ENCODE data around the gene FBXO9. TPM values are rescaled to one million over a fixed set of nuclear protein-coding genes. Genes with fewer than 3 reads are reported as not detected.

The FBXO9 gene
- total RNA-seq, 1 experiment from 2014 or later = 71.0 TPM

GRCh38 chr6:53139841-53140413, 74.7 kb downstream of the FBXO9 start:
- H3K27me3 ChIP-seq (ENCODE audit: insufficient read depth, low read length) = no peaks in the 10 kb centered on the region
- no peaks in the 10 kb centered on the region for H3K79me2 ChIP-seq (ENCODE audit: insufficient read depth, low read length)
- no peaks in the 10 kb centered on the region for H3K36me3 ChIP-seq (ENCODE audit: control insufficient read depth in 1 of 2, insufficient read depth in 2 of 2, low read length in 2 of 2)
- no peak overlapping the region for H3K9ac ChIP-seq (ENCODE audit: low read length)
- H3K4me2 ChIP-seq (ENCODE audit: low read length) = no peak overlapping the region
- intact Hi-C loops (cut with micrococcal nuclease) = no loop called here
- H3K9me3 ChIP-seq (ENCODE audit: control insufficient read depth in 1 of 2, insufficient read depth in 1 of 2, low read depth in 1 of 2, low read length in 2 of 2) = no peaks in the 10 kb centered on the region
- no peak overlapping the region for H3K27ac ChIP-seq (ENCODE audit: low read depth, low read length)
- POLR2A ChIA-PET = no interaction called here
- no peak overlapping the region for H3K4me3 ChIP-seq (replicated peaks in 1 of 2; ENCODE audit: low read depth in 1 of 2, low read length in 2 of 2)
- CTCF ChIA-PET = no interaction called here
- ATAC-seq = no peak
- no peaks in the 10 kb centered on the region for H3K9me2 ChIP-seq (ENCODE audit: insufficient read depth)
- no TSS peak for BruUV-seq (replicated peaks)
- no peak for TF ChIP-seq RAD21 (IDR thresholded peaks at IDR 0.05; ENCODE audit: low read depth)
- no peak for TF ChIP-seq FOSL1 (IDR thresholded peaks at IDR 0.05; ENCODE audit: low read depth)
- TF ChIP-seq CEBPB (IDR thresholded peaks at IDR 0.05; ENCODE audit: low read depth) = no peak
- TF ChIP-seq POLR2A (IDR thresholded peaks at IDR 0.05; ENCODE audit: borderline replicate concordance, extremely low read depth, insufficient read depth, insufficient read length) = no peak
- no peak for TF ChIP-seq SIN3A (IDR thresholded peaks at IDR 0.05; ENCODE audit: low read depth)
- TF ChIP-seq MAX (IDR thresholded peaks at IDR 0.05) = no peak
- TF ChIP-seq YY1 (IDR thresholded peaks at IDR 0.05; ENCODE audit: extremely low read depth, insufficient replicate concordance, low read depth, low read length) = no peak
- TF ChIP-seq ZNF274 (IDR thresholded peaks at IDR 0.05; ENCODE audit: low read depth, low read length) = no peak
- TF ChIP-seq ELF1 (IDR thresholded peaks at IDR 0.05; ENCODE audit: borderline replicate concordance, low read depth) = no peak
- no peak overlapping the region for H2AFZ ChIP-seq (ENCODE audit: low read depth, low read length, poor library complexity, severe bottlenecking)
- H4K20me1 ChIP-seq (ENCODE audit: insufficient read depth) = no peaks in the 10 kb centered on the region
- no peaks in the 10 kb centered on the region for H3K4me1 ChIP-seq (ENCODE audit: control insufficient read depth in 1 of 2, insufficient read depth in 2 of 2, low read length in 2 of 2)
- RAD21 ChIA-PET (ENCODE audit: low non-redundant PET in 1 of 2, low total read pairs in 2 of 2, uncharacterized antibody in 2 of 2, unreplicated experiment in 2 of 2) = no interaction called here
- no peak for DNase-seq (ENCODE audit: low read depth, low spot score)

GRCh38 chr6:53142810-53143209, 77.6 kb downstream of the FBXO9 start:
- Histone ChIP-seq H3K27ac (ENCODE audit: low read depth, low read length) (no peak overlapping the region), H3K79me2 (ENCODE audit: insufficient read depth, low read length) (no peaks in the 10 kb centered on the region), H3K9ac (ENCODE audit: low read length) (no peak overlapping the region), H3K27me3 (ENCODE audit: insufficient read depth, low read length) (no peaks in the 10 kb centered on the region), H3K4me1 (ENCODE audit: control insufficient read depth in 1 of 2, insufficient read depth in 2 of 2, low read length in 2 of 2) (no peaks in the 10 kb centered on the region), H4K20me1 (ENCODE audit: insufficient read depth) (no peaks in the 10 kb centered on the region), H3K4me2 (ENCODE audit: low read length) (no peak overlapping the region), H3K9me3 (ENCODE audit: control insufficient read depth in 1 of 2, insufficient read depth in 1 of 2, low read depth in 1 of 2, low read length in 2 of 2) (no peaks in the 10 kb centered on the region), H3K36me3 (ENCODE audit: control insufficient read depth in 1 of 2, insufficient read depth in 2 of 2, low read length in 2 of 2) (no peaks in the 10 kb centered on the region), H3K9me2 (ENCODE audit: insufficient read depth) (no peaks in the 10 kb centered on the region), H2AFZ (ENCODE audit: low read depth, low read length, poor library complexity, severe bottlenecking) (no peak overlapping the region), H3K4me3 (replicated peaks in 1 of 2; ENCODE audit: low read depth in 1 of 2, low read length in 2 of 2) (no peak overlapping the region)
- DNase-seq (ENCODE audit: low read depth, low spot score) (no peak), ATAC-seq (no peak)
- TF ChIP-seq YY1 (IDR thresholded peaks at IDR 0.05; ENCODE audit: extremely low read depth, insufficient replicate concordance, low read depth, low read length) (no peak), REST (IDR thresholded peaks at IDR 0.05; ENCODE audit: low read depth) (no peak), MAX (IDR thresholded peaks at IDR 0.05) (no peak), EGR1 (IDR thresholded peaks at IDR 0.05; ENCODE audit: low read depth) (no peak), RAD21 (IDR thresholded peaks at IDR 0.05; ENCODE audit: low read depth) (no peak), JUND (IDR thresholded peaks at IDR 0.05) (no peak), ZFX (IDR thresholded peaks at IDR 0.05) (no peak)
- intact Hi-C loops (cut with micrococcal nuclease) = no loop called here
- no TSS peak for BruUV-seq (replicated peaks)
- ChIA-PET RAD21 (ENCODE audit: low non-redundant PET in 1 of 2, low total read pairs in 2 of 2, uncharacterized antibody in 2 of 2, unreplicated experiment in 2 of 2) (no interaction called here), POLR2A (interaction anchor here (0.7 kb wide), 1 partner anchor 288 kb away, joined by 6 read pairs; no protein-coding TSS in a partner anchor), CTCF (no interaction called here)

Measured in HCT116 (cell line).